Measurements from ENCODE around the gene LMO2. TPM values are rescaled to one million over a fixed set of nuclear protein-coding genes. Genes with fewer than 3 reads are reported as not detected.
A peak's percentile ranks its signal among the peaks of the same experiment; 100 is the strongest.
"Not testable (repeated sequence)": the region's sequence is repeated elsewhere in the genome, so short reads cannot be mapped to it uniquely, and the experiment has no call there.

Gene LMO2
- polyA plus RNA-seq (ENCODE audit: insufficient read length in 3 of 3) = 10 to 100 TPM; 26.9 to 33.3 (median 27.3) TPM
- long read RNA-seq, donor 1, transcript LMO2-202 (3 exons, 1,687 nt) = major isoform, 13 of 21 reads
- long read RNA-seq, donor 1, partial matches to known transcripts = 0 of 21 reads
- long read RNA-seq, donor 1, other reads (novel, unspliced or antisense) = 8 of 21 reads
- long read RNA-seq, donor 2, transcript LMO2-202 (3 exons, 1,687 nt) = major isoform, 17 of 43 reads
- long read RNA-seq, donor 2, transcript LMO2-204 (2 exons, 1,550 nt) = minor isoform, 15 of 43 reads
- long read RNA-seq, donor 2, partial matches to known transcripts = 0 of 43 reads
- long read RNA-seq, donor 2, other reads (novel, unspliced or antisense) = 11 of 43 reads
- long read RNA-seq, donor 3, transcript LMO2-202 (3 exons, 1,687 nt) = major isoform, 9 of 17 reads
- long read RNA-seq, donor 3, transcript LMO2-204 (2 exons, 1,550 nt) = minor isoform, 8 of 17 reads
- long read RNA-seq, donor 3, partial matches to known transcripts = 0 of 17 reads
- long read RNA-seq, donor 3, other reads (novel, unspliced or antisense) = 0 of 17 reads
- long read RNA-seq, donor 4, transcript LMO2-202 (3 exons, 1,687 nt) = major isoform, 20 of 37 reads
- long read RNA-seq, donor 4, transcript LMO2-204 (2 exons, 1,550 nt) = minor isoform, 10 of 37 reads
- long read RNA-seq, donor 4, partial matches to known transcripts = 0 of 37 reads
- long read RNA-seq, donor 4, other reads (novel, unspliced or antisense) = 7 of 37 reads
- long read RNA-seq, donor 5, transcript LMO2-202 (3 exons, 1,687 nt) = major isoform, 11 of 18 reads
- long read RNA-seq, donor 5, partial matches to known transcripts = 0 of 18 reads
- long read RNA-seq, donor 5, other reads (novel, unspliced or antisense) = 7 of 18 reads
- long read RNA-seq, donor 6, transcript LMO2-202 (3 exons, 1,687 nt) = major isoform, 8 of 12 reads
- long read RNA-seq, donor 6, partial matches to known transcripts = 0 of 12 reads
- long read RNA-seq, donor 6, other reads (novel, unspliced or antisense) = 0 of 12 reads
- long read RNA-seq, donor 7, transcript LMO2-202 (3 exons, 1,687 nt) = major isoform, 17 of 27 reads
- long read RNA-seq, donor 7, partial matches to known transcripts = 0 of 27 reads
- long read RNA-seq, donor 7, other reads (novel, unspliced or antisense) = 8 of 27 reads
- long read RNA-seq, donor 8, partial matches to known transcripts = 0 of 6 reads
- long read RNA-seq, donor 8, other reads (novel, unspliced or antisense) = 0 of 6 reads
- long read RNA-seq, donor 9, transcript LMO2-204 (2 exons, 1,550 nt) = minor isoform, 11 of 41 reads
- long read RNA-seq, donor 9, transcript LMO2-202 (3 exons, 1,687 nt) = major isoform, 21 of 41 reads
- long read RNA-seq, donor 9, partial matches to known transcripts = 0 of 41 reads
- long read RNA-seq, donor 9, other reads (novel, unspliced or antisense) = 9 of 41 reads
- long read RNA-seq, donor 10, transcript LMO2-202 (3 exons, 1,687 nt) = major isoform, 7 of 186 reads
- long read RNA-seq, donor 10, partial matches to known transcripts = 146 of 186 reads
- long read RNA-seq, donor 10, other reads (novel, unspliced or antisense) = 31 of 186 reads
- long read RNA-seq, donor 11, transcript LMO2-202 (3 exons, 1,687 nt) = major isoform, 10 of 10 reads
- long read RNA-seq, donor 11, partial matches to known transcripts = 0 of 10 reads
- long read RNA-seq, donor 11, other reads (novel, unspliced or antisense) = 0 of 10 reads
- long read RNA-seq, donor 12, transcript LMO2-204 (2 exons, 1,550 nt) = minor isoform, 6 of 46 reads
- long read RNA-seq, donor 12, transcript LMO2-202 (3 exons, 1,687 nt) = major isoform, 24 of 46 reads
- long read RNA-seq, donor 12, partial matches to known transcripts = 16 of 46 reads
- long read RNA-seq, donor 12, other reads (novel, unspliced or antisense) = 0 of 46 reads
- long read RNA-seq, donor 13, transcript LMO2-202 (3 exons, 1,687 nt) = major isoform, 10 of 16 reads
- long read RNA-seq, donor 13, partial matches to known transcripts = 0 of 16 reads
- long read RNA-seq, donor 13, other reads (novel, unspliced or antisense) = 5 of 16 reads
- long read RNA-seq, donor 14 = 0 reads
- long read RNA-seq, donor 15, transcript LMO2-204 (2 exons, 1,550 nt) = minor isoform, 5 of 29 reads
- long read RNA-seq, donor 15, transcript LMO2-202 (3 exons, 1,687 nt) = major isoform, 16 of 29 reads
- long read RNA-seq, donor 15, partial matches to known transcripts = 7 of 29 reads
- long read RNA-seq, donor 15, other reads (novel, unspliced or antisense) = 0 of 29 reads
- long read RNA-seq, donor 16, transcript LMO2-202 (3 exons, 1,687 nt) = major isoform, 20 of 43 reads
- long read RNA-seq, donor 16, transcript LMO2-204 (2 exons, 1,550 nt) = minor isoform, 5 of 43 reads
- long read RNA-seq, donor 16, partial matches to known transcripts = 11 of 43 reads
- long read RNA-seq, donor 16, other reads (novel, unspliced or antisense) = 7 of 43 reads

GRCh38 chr11:33891714-33892327 is at the start of gene LMO2:
TSS of gene LMO2 (minus strand) at chr11:33892076. CDS start at chr11:33869716, 22,360 bp downstream.
- DNase-seq = no peak

GRCh38 chr11:33940538-33940815 is 48.6 kb upstream of the LMO2 start:
- DNase-seq = no peak

GRCh38 chr11:33936725-33937604 is 45.1 kb upstream of the LMO2 start:
- DNase-seq = no peak

GRCh38 chr11:33935461-33936456 is 43.9 kb upstream of the LMO2 start:
- no peak for DNase-seq

- no peak for DNase-seq
Observed at GRCh38 chr11:33935005-33935404, 43.1 kb upstream of the LMO2 start.

GRCh38 chr11:33934450-33934849 is 42.6 kb upstream of the LMO2 start:
- no peak for DNase-seq

- no peak for DNase-seq
Observed at GRCh38 chr11:33933602-33934001, 41.7 kb upstream of the LMO2 start.

- no peak for DNase-seq
Observed at GRCh38 chr11:33932721-33933120, 40.8 kb upstream of the LMO2 start.

GRCh38 chr11:33931739-33932366 is 40.0 kb upstream of the LMO2 start:
- DNase-seq = not testable (repeated sequence)

GRCh38 chr11:33931067-33931466 is 39.2 kb upstream of the LMO2 start:
- no peak for DNase-seq

GRCh38 chr11:33930317-33931021 is 38.6 kb upstream of the LMO2 start:
- peak; percentile 68 for DNase-seq

- DNase-seq = no peak
Observed at GRCh38 chr11:33928564-33928963, 36.7 kb upstream of the LMO2 start.

GRCh38 chr11:33926671-33927552 is 35.0 kb upstream of the LMO2 start:
- DNase-seq = no peak

- no peak for DNase-seq
Observed at GRCh38 chr11:33924341-33924740, 32.5 kb upstream of the LMO2 start.

GRCh38 chr11:33923626-33924025 is 31.8 kb upstream of the LMO2 start:
- no peak for DNase-seq
